ENCODE results near the gene ERC2. TPM values are rescaled to one million over a fixed set of nuclear protein-coding genes. Genes with fewer than 3 reads are reported as not detected.
A peak's percentile ranks its signal among the peaks of the same experiment; 100 is the strongest.

Gene ERC2
- polyA plus RNA-seq, 1 experiment: 0.07 TPM

- Histone ChIP-seq H3K4me3 (ENCODE audit: low read depth, low read length) (no peak overlapping the region), H3K27me3 (ENCODE audit: control insufficient read depth, insufficient read depth, low read length) (no peaks in the 10 kb centered on the region), H3K36me3 (ENCODE audit: control insufficient read depth, insufficient read depth, low read length) (no peaks in the 10 kb centered on the region)
- POLR2A ChIA-PET: no interaction called here
- CTCF ChIA-PET: interaction anchor here (0.6 kb wide), 1 partner anchor 13 kb away, joined by 4 read pairs; no protein-coding TSS in a partner anchor
- TF ChIP-seq, protein P1, sequence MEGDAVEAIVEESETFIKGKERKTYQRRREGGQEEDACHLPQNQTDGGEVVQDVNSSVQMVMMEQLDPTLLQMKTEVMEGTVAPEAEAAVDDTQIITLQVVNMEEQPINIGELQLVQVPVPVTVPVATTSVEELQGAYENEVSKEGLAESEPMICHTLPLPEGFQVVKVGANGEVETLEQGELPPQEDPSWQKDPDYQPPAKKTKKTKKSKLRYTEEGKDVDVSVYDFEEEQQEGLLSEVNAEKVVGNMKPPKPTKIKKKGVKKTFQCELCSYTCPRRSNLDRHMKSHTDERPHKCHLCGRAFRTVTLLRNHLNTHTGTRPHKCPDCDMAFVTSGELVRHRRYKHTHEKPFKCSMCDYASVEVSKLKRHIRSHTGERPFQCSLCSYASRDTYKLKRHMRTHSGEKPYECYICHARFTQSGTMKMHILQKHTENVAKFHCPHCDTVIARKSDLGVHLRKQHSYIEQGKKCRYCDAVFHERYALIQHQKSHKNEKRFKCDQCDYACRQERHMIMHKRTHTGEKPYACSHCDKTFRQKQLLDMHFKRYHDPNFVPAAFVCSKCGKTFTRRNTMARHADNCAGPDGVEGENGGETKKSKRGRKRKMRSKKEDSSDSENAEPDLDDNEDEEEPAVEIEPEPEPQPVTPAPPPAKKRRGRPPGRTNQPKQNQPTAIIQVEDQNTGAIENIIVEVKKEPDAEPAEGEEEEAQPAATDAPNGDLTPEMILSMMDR (IDR thresholded peaks at IDR 0.05; ENCODE audit: insufficient read depth, low read depth, low read length): no peak
- DNase-seq (ENCODE audit: low read depth): no peak
Measured at GRCh38 chr3:55708921-55709320, 759.3 kb downstream of the ERC2 start.

DNA sequence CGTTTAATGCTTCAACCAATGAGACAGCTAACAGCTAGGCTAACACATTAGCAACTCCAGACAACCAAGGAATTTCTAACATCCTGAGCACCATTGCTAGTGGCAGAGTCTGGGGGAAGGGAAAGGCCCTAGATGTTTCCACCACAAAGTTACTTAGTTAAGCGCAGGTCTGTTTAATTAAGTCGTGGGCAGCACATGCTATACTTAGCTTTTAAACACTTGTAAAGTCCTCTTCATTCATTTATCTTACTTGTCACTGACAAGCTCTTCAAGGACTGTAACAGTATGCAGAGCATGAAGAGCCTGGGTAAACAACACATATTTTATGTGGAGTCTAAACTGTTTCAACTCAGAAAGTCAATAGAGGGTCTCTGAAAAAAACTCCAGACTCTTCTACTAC, 760.0 kb downstream of the ERC2 start:
- TF ChIP-seq, protein P1 (IDR thresholded peaks at IDR 0.05; ENCODE audit: insufficient read depth, low read depth, low read length): no peak
- Histone ChIP-seq H3K36me3 (ENCODE audit: control insufficient read depth, insufficient read depth, low read length) (no peaks in the 10 kb centered on the region), H3K27me3 (ENCODE audit: control insufficient read depth, insufficient read depth, low read length) (no peaks in the 10 kb centered on the region), H3K4me3 (ENCODE audit: low read depth, low read length) (no peak overlapping the region)
- POLR2A ChIA-PET: no interaction called here
- DNase-seq (ENCODE audit: low read depth): no peak
- CTCF ChIA-PET: interaction anchor here (0.6 to 0.8 kb wide), 2 partner anchors 12 to 14 kb away, joined by 3 to 4 read pairs; no protein-coding TSS in a partner anchor

DNA sequence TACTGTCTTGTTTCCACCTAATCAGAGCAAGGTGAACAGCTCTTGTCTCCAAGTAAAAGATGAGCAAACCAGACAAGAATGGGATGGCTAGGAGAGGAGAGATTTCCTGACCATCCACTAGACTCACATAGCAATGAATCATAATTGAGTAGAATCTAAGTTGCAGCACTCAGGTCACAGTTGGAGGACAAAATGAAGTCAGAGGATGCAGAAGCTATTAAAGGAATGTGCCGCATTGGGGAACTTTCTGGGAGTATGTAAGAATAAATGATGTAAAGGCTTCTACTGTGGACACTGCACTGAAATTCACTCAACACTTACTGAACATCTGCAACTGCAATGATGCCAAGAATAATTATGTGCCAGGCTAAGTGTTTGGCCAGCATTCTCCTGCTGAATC, 763.7 kb downstream of the ERC2 start:
- no peak overlapping the region for H3K4me3 ChIP-seq (ENCODE audit: low read depth, low read length)
- no peaks in the 10 kb centered on the region for H3K36me3 ChIP-seq (ENCODE audit: control insufficient read depth, insufficient read depth, low read length)
- peak; percentile 53 for DNase-seq (ENCODE audit: low read depth)
- H3K27me3 ChIP-seq (ENCODE audit: control insufficient read depth, insufficient read depth, low read length): no peaks in the 10 kb centered on the region
- CTCF ChIA-PET: interaction anchor here (1.2 to 1.6 kb wide), 2 partner anchors 14 to 16 kb away, joined by 4 read pairs; no protein-coding TSS in a partner anchor
- POLR2A ChIA-PET: no interaction called here
- TF ChIP-seq, protein P1 (IDR thresholded peaks at IDR 0.05; ENCODE audit: insufficient read depth, low read depth, low read length): no peak

DNA sequence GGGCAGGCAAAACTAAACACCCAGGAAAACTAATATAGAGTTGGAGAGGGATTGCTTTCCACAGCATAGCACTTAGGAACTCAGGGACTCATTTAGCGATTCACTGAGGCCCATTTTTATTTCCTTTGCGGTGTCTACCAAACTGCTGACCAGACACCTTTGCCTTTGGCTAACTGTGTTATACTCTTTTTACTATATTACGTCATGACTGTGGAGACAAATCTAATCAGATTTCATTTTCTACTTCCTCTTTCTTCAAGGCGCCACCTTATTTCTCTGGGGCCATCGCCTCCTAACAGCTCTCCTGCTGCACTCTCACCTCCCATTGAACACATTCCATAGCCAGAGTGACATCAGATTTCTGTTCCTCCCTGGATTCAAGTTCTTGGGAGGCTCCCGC, 765.4 kb downstream of the ERC2 start:
- ChIA-PET CTCF (interaction anchor here (1.1 kb wide), 1 partner anchor 20 kb away, joined by 3 read pairs; no protein-coding TSS in a partner anchor), POLR2A (no interaction called here)
- H3K36me3 ChIP-seq (ENCODE audit: control insufficient read depth, insufficient read depth, low read length): no peaks in the 10 kb centered on the region
- H3K27me3 ChIP-seq (ENCODE audit: control insufficient read depth, insufficient read depth, low read length): no peaks in the 10 kb centered on the region
- no peak overlapping the region for H3K4me3 ChIP-seq (ENCODE audit: low read depth, low read length)
- DNase-seq (ENCODE audit: low read depth): no peak
- TF ChIP-seq, protein P1 (IDR thresholded peaks at IDR 0.05; ENCODE audit: insufficient read depth, low read depth, low read length): no peak

DNA sequence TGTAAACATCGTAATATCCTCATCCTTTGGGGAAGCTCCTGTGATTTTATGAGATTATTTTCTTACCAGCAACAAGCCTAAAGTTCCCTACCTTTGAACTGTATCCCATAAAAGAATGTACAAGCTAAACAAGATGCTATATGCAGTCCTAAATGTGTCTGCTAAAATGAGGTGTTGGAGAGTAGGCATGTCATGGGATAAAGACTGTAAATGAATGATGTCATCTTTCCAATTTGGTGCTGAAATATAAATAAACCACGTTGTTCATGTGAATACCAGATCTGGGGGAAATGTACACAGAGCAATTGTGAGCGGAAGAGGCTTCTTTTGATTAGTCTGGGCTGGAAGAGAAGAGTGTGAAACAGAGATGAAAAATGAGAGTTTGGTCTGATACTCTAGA, 766.3 kb downstream of the ERC2 start:
- ChIA-PET CTCF (interaction anchor here (0.9 kb wide), 1 partner anchor 16 kb away, joined by 4 read pairs; no protein-coding TSS in a partner anchor), POLR2A (interaction anchor here (0.5 kb wide), 1 partner anchor 455 kb away, joined by 9 read pairs; no protein-coding TSS in a partner anchor)
- H3K27me3 ChIP-seq (ENCODE audit: control insufficient read depth, insufficient read depth, low read length): no peaks in the 10 kb centered on the region
- no peaks in the 10 kb centered on the region for H3K36me3 ChIP-seq (ENCODE audit: control insufficient read depth, insufficient read depth, low read length)
- H3K4me3 ChIP-seq (ENCODE audit: low read depth, low read length): no peak overlapping the region
- TF ChIP-seq, protein P1 (IDR thresholded peaks at IDR 0.05; ENCODE audit: insufficient read depth, low read depth, low read length): no peak
- no peak for DNase-seq (ENCODE audit: low read depth)
